HG02973 (cell line): ENCODE data around the gene PID1.
"Not testable (repeated sequence)": the region's sequence is repeated elsewhere in the genome, so short reads cannot be mapped to it uniquely, and the experiment has no call there.

Experiments
- ATAC-seq: cut with Tn5 transposase; IDR thresholded peaks from one replicate; pipeline ENCODE4 v1.9.1; 2021; ENCODE audit warnings: moderate library complexity; ENCODE audit not compliant: unreplicated experiment

PID1 gene

DNA sequence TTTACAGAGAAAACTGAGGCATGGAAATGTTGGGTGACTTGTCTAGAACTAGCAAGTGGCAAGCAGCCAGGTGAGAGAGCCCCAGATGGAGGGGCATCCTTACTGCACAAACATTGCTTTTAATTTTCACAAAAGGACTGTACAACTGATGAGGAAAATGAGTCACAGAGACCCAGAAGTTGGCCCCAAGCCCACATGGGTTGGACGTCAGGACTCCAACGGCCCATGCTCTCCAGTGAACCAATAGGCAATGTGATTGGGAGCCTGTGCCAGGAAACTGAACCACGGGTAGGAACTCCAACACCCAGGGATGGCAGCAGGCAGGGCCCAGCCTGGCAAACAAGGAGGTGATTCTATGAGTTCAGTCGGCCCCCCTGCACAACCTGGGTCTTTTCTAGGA, 50.8 kb downstream of the PID1 start:
- no peak for ATAC-seq

DNA sequence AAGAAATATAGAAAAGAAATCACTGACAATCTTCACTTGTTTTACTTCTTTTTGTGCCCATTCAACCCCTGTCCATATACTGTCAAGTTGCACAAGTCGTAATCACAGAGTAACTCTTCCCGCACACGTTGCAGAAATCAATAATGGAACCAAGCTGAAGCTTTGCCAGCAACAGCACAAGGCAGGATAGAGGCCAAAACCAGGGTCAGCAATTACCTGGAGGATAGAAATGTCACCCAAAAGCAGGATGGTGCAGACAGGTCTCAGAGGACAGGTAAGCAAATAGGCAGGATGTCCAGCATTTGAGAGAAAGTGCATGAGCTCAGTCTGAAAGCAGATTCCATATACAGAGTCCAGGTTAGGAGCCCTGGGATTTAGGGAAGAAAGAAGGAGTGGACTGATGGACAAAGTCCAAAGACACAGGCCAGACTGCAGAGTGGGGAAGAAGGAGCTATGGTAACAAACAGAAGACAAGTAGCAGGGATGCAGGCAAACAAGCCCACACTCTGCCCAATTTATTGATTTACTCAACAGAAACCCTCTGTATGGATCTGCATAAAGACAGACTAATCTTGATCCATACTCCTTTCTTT, 52.7 kb downstream of the PID1 start:
- ATAC-seq: no peak

DNA sequence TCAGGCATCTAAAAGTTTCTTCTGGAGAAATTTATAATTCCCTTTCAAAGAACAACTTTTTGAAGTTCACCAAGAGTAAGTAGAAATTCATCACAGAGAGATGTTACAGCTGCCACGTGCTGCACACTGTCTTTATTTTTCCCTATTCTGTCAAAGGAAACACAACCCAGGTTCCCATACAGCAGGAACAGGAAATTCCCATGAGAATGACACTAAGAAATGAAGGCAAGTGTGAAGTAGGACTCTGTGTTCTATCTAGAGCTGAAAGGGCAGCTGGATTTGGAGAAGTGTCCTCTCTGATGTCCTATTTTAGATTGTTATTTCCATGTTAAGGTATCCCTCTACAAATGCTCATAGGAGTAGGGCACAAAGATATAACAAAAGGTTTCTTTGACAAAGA, 58.8 kb downstream of the PID1 start:
- no peak for ATAC-seq

- no peak for ATAC-seq
Measured at GRCh38 chr2:229210641-229211040, 60.4 kb downstream of the PID1 start.

DNA sequence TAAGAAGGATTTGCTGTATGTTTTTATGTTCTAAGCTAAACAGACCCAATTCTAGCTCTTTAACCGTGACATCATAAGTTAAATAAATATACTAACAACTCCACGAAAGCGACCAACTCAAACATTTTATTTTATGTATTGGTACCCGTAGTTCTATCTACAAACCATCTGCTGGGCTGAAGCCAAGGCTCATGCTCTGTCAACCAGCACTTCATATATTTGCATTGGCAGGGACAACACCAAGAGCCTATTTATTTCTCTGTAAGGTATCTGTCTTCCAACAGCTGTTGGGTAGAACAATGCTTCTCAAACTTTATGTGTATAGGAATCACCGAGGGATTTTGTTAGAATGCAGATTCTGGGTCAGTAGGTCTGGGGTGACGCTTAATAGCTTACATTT, 64.5 kb downstream of the PID1 start:
- ATAC-seq: no peak

- ATAC-seq: no peak
Measured at GRCh38 chr2:229205704-229206103, 65.4 kb downstream of the PID1 start.

DNA sequence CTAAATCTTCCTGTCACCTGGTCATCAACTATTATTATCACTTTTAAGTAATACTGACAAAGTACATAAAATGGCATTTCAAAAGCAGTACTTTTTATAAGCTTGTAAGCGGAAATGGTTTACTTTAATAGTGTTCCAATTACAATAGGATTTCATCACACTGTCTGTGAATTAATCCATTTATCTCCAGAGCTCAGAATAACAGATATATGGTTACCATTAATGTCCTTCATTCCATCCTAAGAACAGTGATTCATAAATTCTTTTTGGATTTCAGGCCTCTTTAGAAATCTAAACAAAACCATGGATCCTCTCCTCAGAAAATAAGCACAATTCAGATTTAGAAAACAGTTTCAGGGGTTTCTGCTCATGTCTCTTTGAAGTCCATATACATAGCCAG, 68.4 kb downstream of the PID1 start:
- no peak for ATAC-seq

GRCh38 chr2:229201521-229201920, 69.6 kb downstream of the PID1 start:
- ATAC-seq: no peak

DNA sequence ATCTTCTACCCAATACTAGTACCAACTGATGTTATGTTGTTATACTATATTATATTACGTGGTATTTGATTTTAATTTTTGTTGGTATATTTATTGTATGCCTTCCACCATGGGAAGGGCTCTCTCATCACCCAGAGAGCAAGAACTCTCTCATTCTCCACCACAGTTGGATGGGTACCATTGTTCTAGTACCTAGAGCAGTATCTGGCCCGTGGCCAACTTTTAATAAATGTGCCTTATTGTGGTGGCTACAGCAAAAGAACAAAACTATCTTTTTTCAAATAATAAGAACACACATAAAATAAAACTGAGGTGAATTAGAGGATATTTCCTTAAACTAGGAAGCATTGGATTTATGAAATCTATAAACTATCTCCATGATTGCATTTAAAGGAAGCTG, 71.8 kb downstream of the PID1 start:
- ATAC-seq: no peak

GRCh38 chr2:229196448-229196847, 74.6 kb downstream of the PID1 start:
- ATAC-seq: no peak

DNA sequence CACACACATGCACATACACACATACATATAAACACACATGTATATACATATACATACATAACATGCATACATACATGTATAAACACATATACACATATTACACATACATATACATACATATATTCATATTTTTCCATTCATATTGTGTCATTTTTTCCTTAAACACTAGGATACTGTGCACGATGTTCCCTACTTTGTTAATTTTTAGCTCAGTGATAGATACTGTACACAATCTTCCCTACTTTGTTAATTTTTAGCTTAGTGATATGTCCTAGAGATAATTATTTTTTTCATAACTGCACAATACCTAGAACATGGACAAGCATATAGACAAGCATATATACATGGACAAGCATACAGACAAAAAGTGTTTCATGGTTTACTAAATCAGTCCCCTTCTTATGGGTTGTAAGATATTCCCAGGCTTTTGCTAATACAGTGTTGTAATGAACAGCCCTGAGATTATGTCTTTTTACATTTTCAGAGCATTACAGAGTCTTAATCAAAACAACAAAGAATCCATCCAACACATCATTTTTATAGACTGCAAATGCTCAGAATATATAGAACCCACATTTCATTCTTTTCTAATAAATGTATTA, 75.6 kb downstream of the PID1 start:
- ATAC-seq: no peak

DNA sequence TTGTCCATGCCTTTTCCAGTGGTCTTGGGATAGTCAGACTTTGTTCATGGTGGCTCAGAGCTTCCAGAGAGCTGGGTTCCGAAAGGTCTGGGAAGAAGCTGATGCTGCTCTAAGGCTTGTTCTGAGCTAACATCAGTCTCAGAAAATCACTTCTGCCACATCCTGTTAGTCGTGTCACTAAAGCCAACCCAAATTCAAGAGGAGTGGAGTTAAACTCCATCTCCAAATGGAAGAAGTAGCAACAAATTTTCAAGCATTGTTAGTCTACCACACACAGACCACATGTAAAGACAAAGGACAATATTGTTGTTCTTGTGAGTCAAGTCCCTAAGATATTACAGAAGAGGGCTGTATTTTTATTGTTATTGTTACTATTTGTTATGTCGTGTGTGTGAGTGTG, 77.8 kb downstream of the PID1 start:
- ATAC-seq: no peak

GRCh38 chr2:229191413-229191812, 79.7 kb downstream of the PID1 start:
- no peak for ATAC-seq

GRCh38 chr2:229187123-229187522, 84.0 kb downstream of the PID1 start:
- ATAC-seq: not testable (repeated sequence)

DNA sequence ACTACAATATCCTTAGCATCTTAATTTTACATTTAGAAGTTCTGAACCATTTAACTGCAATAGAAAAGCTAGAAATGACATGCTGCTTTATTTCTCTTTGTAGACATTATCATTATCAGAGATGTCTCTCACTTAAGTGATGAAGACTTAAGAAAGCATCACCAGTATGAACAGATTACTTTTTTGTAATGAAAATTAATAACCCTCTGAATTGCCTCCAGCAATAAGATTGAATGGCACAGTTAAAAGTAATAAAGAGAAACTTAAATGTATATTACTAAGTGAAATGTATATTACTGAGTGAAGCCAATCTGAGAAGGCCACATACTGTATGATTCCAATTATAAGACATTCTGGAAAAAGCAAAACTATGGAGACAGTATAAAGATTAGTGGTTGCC, 89.4 kb downstream of the PID1 start:
- no peak for ATAC-seq

DNA sequence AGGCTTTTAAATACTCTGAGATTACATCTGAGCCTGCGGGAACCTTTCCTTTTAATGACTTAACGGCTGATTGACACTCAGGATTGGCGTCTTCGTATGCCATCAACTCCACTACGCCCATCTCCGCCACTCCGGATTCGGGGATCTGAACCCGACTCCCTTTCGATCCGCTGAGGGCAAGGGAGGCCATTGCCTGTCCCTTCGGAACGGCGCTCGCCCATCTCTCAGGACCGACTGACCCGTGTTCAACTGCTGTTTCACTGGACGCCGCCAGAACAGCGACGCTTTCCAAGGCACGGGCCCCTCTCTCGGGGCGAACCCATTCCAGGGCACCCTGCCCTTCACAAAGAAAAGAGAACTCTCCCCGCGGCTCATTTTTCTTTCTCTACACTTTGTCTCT, 90.4 kb downstream of the PID1 start:
- ATAC-seq: no peak

DNA sequence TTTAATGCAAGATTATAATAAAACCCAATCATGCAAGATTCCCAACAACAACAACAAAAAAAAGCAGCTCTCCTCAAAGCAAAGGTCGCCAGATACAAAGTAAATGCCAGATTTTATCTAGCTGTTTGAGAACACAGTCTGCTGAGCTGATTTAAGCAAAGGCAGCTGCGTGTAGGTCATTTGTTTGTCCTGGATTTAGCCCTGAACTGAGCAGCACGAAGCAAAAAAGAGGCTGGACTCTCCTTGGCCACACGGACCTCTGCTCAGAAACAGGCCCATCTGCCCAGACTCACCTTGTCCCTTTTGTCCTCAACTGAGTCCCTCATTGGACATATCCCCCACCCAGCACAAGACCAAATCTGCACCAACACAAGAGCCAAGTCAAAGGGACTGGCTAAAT, 91.5 kb downstream of the PID1 start:
- ATAC-seq: no peak

DNA sequence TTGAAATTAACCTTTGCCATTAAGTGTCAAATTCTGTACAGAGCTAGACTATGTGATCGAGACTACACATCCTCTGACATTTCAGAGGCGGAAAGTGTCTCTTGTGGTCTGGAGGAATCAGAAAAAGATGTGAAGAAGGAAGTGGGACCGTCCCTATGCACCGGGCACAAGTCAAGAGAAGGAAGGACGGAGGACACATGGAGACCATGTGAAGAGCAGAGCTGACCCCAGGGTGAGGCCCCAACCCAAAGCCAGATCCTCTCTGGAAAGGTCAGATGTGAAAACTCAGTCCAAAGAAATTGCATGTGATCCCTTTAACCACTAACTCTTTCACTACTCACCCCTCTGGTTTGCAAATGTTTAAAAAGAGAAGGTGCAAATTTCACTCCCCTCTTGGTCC, 92.4 kb downstream of the PID1 start:
- no peak for ATAC-seq

DNA sequence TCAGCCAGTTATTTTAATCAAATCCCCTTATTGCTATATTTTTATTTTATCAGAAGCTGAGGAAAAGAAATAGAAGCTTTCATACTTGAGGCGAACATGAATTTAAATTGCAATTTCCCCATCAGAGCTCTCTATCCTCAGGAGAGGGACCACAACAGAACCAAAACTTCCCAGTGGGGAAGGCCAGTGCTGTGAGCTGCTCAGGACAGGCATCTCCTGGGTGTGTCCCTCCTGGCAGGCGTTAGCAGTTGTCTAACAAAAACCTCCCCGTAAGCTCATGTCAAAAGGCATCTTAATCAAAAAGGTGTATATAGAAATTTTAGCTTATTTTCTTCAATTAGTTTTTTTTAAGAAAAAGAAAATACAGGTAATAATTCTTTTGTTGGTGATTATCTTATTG, 93.0 kb downstream of the PID1 start:
- ATAC-seq: no peak

- ATAC-seq: no peak
Measured at GRCh38 chr2:229176136-229176535, 95.0 kb downstream of the PID1 start.

DNA sequence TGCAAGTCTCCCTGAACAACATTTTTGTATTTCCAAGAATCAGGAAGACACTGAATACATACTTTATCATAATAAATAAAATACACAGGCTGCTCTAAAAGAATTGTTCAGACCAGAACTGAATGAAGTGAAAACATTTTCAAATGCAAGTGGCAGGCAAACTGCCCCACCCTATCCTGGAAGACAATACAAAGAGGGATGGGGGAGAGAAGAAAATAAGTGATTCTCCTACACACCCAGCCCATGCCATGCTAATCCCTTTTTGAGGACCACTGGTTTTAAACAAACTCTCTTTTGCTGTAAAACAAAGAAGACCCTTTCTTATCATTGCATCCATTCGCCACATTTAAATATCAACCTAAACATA, 95.6 kb downstream of the PID1 start:
- no peak for ATAC-seq

DNA sequence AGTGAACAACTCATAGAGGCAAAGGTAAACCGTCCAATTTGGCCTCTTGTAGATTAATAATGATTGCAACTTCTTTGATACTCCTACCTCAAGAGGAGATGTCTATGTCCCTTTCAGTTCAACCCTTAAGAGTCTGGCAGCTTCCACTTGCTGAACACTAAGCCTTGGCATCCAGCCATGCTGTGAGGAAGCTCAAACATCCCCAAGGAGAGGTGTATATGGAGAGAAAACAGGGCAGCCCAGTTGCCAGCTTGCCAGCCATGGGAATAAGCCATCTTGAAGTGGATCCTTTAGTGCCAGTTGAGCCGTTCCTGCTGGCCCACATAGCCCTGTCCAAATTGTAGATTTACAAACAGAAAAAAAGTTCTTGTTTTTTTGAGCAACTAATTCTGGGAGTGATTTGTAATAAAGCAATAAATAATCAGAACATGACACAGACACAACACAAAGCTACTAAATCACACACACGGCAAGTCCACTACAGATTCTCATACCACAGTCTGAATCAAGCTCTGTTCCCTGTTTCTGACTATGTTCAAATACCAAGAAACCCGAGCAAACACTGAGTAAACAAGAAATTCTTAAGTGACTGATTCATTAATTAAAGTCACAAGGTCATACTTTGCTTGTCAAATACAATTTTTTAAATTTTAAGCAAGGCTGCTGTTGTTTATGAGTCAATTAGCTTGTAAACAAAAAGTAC, 96.1 kb downstream of the PID1 start:
- ATAC-seq: no peak
